Left colon (tissue), 2 donors: Measurements from ENCODE around the gene ZNF224. TPM values are rescaled to one million over a fixed set of nuclear protein-coding genes. Genes with fewer than 3 reads are reported as not detected.

Source experiments
- ATAC-seq: fragments of 200-7000 bp; cut with Tn5 transposase; one replicate; pipeline ENCODE4 v1.9.1; 2020; ENCODE audit warnings: mild to moderate bottlenecking, moderate library complexity
- DNase-seq, 2 donors: peaks; one replicate each; pipeline ENCODE4 v3.0.0-alpha.2; 2020
- intact Hi-C, 2 donors: fragments of 100-400 bp; cut with DNase I in 1 of 2; cut with micrococcal nuclease in 1 of 2; formaldehyde crosslinking; loops; one replicate each; pipeline versions ENCODE4 v1.11.2 to v1.14.0; 2022; cut with DNase I, micrococcal nuclease
- long read RNA-seq: library from polyadenylated mRNA; unstranded; transcript quantifications from one replicate; pipeline ENCODE4 v2.0.0, GENCODE V29; 2021
- total RNA-seq, 2 donors: library from RNA; stranded (reverse); fragmentation: NEBNext Ultra II Directional; extraction: Animal tissue kit (Norgen Biotek cat#: 25700); gene quantifications; one replicate each; pipeline ENCODE4 v1.2.1, GENCODE V29; 2021
- donor health status: DM: no; HTN: no; CAD: no.
- donor health status: DM: yes; HTN: yes; CAD: no.

Gene ZNF224
- 10 to 100 TPM; 22.3 to 25.8 TPM for total RNA-seq
- long read RNA-seq, transcript ZNF224-201 (6 exons, 3,980 nt): major isoform, 8 of 25 reads
- long read RNA-seq, partial matches to known transcripts: 2 of 25 reads
- long read RNA-seq, other reads (novel, unspliced or antisense): 13 of 25 reads

DNA sequence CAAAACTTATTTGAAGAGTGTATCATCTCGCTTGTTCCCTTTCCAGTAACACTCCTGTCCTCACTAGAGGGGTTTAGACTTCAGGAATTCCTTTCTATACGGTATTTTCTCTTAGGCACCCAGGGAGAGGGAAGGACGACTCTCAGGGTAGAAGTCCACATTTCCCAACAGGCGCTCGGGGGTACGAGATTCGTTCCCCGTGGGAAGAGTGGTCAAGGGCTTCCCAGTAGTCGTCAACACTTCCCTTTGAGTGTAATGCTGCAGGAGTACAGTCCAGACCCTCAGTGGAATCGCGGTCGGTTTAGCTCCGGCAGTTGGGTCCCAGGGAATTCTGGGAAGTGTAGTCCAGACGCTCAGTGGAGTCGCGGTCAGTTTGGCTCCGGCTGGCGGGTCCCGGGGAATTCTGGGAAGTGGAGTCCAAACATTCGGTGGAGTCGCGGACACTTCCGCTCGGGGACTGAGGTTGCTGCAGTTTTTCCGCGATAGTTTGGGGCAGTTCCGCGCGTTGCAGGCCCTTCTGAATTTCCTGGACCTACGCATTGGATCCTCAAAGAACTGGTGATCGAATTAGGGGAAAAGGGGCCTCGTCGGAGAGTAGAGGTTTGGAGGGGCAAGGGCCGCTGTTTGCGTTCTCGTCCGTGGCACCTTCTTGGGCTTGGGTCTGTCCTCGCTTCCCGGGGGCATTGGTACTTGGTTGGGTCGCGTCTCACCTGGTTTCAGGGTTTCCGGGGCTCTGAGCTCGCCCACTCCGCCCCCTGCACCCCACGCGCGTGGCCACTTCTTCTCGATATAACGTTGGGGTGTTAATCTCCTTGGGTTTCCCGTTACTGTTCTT is at the start of gene ZNF224:
Gene ZNF224 (plus strand): TSS at position 431 of the 835 bp plus-strand sequence. CDS start 3,513 bp downstream, outside the sequence.
- peak; percentile 90 to 91 for DNase-seq
- ATAC-seq: peak; percentile 99
- intact Hi-C loops: no loop called here

DNA sequence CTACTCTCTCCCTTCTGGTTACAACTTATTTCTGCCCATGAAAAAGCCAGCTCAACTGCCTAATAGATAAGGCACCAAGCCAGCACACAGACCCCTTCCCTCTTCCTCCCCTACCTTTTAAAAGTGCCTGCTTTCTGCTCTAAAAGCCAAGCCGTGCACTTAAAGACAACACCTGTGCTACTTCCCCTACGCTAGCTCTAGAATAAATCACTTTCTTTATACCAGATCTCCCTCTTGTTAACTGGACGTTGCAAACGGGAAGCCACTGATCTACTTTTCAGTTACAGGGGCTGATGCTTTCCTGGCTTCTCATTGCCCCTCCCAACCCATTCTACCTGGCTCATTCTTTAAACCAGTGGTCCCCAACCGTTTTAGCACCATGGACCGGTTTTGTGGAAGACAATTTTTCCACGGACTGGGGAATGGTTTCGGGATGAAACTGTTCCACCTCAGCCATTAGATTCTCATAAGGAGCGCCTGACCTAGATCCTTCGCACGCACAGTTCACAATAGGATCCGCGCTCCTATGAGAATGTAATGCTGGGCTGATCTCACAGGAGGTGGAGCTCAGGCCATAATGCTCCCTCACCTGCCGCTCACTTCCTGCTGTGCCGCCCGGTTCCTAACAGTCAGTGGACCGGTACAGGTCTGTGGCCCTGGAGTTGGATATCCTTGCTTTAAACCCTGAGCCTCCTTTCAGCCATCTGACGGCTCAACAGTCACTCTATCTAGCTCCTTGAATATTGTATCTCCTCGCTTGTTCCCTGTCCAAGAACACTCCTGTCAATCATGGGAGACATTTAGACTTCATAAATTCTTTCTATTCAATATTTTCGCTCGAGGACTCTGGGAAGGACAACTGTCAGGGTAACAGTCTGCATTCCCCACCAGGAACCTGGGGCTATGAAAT is 43.2 kb upstream of the ZNF224 start:
- ATAC-seq (peak; percentile 82), DNase-seq (peak; percentile 49 to 72)
- intact Hi-C loops: loop anchor here in 1 of 2 donors (2.0 kb wide), 1 partner anchor 66 kb away; the partner anchor contains the start of gene ZNF155

DNA sequence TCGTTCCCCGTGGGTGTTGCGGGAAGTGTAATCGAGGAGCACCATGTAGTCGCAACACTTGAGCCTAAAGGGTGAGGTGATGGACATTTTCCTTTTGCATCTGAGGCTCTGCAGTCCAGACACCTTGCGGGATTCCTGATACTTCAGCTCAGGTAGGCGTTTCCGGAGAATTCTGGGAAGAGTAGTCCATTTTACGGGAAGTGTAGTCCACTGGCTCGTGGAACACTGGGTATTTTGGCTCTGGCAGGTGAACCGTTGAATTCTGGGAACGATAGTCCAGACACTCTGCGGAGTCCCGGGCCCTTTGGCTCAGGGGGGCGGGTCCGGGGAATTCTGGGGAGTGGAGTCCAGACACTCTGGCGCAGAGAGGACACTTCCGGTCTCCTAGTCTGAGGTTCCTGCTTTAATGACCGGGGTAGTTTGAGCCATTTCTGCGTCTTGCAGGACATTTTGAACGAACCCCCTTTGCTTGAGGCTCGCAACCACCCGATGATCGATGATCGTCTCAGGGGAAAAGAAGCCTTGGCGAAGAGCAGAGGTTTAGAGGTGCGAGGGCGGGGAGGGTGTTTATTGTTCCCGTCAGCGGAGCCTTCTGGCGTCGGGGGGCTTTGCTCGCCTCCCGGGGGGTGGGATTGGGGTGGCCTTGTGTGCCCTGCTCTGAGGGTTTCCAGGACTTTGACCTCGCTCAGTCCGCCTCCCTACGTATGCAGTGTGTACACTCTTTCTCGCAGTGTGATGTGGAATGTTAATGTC is 42.3 kb upstream of the ZNF224 start, which contains the start of gene ZNF223:
Gene ZNF223 (plus strand): TSS at position 387 of the 753 bp plus-strand sequence. CDS start 3,141 bp downstream, outside the sequence.
- intact Hi-C loops: loop anchor here in 1 of 2 donors (2.0 kb wide), 1 partner anchor 67 kb away; the partner anchor contains the start of gene ZNF155
- DNase-seq: peak; percentile 93 to 97

DNA sequence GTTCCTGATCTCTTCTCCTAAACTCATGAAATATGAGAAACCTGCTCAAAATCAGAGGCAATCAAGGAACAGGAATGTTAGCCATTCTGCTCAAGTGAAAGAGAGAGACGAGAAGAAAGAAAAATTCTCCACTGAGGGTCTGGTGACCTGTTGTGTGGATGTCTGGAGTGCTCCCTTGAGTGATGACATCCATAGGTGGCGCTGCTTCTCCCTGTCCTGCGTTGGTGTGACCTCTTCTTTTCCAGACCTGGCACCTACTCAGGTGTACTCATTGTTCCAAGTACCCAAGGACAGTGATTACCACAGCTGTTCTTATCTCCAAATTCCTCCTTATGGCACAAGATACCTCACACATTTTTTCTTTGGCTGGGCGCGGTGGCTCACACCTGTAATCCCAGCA is 38.3 kb upstream of the ZNF224 start:
- ATAC-seq (no peak), DNase-seq (no peak)
- intact Hi-C loops: no loop called here

More for the DNA sequence above, 42.3 kb upstream of the ZNF224 start, which contains the start of gene ZNF223:
- ATAC-seq: peak; percentile 98

DNA sequence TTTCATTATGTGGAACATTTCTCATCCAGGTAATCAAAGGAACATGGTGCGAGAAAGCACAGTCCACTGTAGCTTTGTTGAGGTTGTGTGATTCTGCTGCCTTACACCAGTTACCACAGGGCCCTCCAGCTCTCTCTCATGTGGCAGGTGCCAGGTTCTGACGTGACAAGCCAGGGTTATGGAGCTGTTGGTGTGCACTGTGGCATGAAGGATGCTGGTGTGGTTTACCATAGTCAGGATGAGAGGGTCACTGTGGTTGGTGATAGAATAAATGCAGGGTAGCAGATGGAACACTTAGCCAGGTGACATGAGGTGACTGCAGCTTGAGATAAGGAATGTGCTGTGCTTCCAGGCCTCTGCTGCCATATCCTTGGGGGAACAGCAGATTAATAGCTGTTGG is 34.9 kb upstream of the ZNF224 start:
- ATAC-seq (no peak), DNase-seq (no peak)
- intact Hi-C loops: no loop called here

DNA sequence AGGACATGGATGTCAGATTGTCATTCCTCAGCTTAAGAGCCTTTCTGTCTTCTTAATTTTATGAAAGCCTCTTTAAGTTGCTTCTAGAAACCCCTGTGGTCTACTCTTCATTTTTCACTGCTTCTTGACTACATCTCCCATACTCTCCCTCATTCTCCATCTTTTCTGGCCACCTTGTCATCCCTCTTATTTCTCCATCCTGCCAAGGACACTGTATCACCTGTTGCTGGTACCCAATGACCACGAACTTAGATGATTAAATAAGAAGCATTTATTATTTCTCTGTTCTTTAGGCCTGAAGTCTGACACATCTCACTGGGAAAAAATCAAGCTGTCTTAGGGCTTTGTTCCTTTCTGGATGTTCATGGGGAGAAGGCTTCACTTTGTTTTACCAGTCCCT is 33.1 kb upstream of the ZNF224 start:
- ATAC-seq: no peak
- intact Hi-C loops: no loop called here
- no peak for DNase-seq

DNA sequence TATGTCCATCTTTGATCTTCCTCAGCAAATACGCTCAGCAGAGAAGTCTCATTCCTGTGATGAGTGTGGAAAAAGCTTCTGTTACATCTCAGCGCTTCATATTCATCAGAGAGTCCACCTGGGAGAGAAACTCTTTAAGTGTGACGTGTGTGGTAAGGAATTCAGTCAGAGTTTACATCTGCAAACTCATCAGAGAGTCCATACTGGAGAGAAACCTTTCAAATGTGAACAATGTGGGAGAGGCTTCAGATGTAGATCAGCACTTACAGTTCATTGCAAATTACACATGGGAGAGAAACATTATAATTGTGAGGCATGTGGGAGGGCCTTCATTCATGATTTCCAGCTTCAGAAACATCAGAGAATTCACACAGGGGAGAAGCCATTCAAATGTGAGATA is 27.9 kb upstream of the ZNF224 start:
- intact Hi-C loops: no loop called here
- DNase-seq: no peak
- no peak for ATAC-seq

DNA sequence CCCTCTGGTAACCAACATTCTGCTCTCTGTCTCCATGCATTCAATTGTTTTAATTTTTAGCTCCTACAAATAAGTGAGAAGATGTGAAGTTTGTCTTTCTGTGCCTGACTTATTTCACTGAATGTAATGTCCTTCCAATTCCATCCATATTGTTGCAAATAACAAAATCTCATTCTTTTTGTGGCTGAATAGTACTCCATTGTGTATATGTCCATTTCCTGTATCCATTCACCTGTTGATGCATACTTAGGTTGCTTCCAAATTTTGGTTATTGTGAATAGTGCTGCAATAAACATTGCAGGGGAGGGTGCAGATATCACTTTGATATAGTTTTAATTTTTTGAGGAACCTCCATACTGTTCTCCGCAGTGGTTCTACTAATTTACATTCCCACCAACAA is 24.7 kb upstream of the ZNF224 start:
- no peak for DNase-seq
- ATAC-seq: no peak
- intact Hi-C loops: no loop called here

DNA sequence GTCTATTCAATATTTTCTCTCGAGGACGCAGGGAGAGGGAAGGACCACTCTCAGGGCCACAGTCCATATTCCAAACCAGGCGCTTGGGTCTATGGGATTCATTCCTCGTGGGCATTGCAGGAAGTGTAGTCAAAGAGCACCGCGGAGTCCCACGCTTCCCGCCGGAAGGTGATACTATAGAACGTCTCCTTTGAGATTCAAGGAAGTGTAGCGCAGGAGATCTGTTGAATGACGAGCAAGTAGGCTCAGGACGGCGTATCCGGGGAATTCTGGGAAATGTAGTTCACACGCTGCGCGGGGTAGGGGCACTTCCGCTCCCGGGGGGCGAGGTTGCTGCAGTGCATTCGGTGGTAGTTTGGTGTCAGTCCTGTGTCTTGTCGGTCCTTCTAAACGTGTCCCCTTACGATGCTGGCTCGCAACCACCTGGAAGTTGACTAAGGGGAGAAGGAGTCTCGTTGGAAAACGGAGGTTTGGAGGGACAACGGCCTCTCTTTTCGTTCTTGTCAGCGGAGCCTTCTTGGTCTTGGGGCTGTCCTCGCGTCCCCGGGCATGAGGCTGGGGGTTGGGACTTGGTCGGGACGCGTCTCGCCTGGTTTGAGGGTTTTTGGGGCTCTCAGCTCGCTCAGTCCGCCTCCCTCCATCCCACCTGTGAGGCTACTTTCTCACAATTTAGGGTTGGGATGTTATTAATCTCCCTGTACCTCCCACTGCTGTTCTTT is 22.2 kb upstream of the ZNF224 start, which contains the start of gene ZNF284:
Gene ZNF284 (plus strand): TSS at position 336 of the 719 bp plus-strand sequence. CDS start 4,231 bp downstream, outside the sequence.
- intact Hi-C loops: no loop called here
- DNase-seq (peak; percentile 86 to 91), ATAC-seq (peak; percentile 100)

DNA sequence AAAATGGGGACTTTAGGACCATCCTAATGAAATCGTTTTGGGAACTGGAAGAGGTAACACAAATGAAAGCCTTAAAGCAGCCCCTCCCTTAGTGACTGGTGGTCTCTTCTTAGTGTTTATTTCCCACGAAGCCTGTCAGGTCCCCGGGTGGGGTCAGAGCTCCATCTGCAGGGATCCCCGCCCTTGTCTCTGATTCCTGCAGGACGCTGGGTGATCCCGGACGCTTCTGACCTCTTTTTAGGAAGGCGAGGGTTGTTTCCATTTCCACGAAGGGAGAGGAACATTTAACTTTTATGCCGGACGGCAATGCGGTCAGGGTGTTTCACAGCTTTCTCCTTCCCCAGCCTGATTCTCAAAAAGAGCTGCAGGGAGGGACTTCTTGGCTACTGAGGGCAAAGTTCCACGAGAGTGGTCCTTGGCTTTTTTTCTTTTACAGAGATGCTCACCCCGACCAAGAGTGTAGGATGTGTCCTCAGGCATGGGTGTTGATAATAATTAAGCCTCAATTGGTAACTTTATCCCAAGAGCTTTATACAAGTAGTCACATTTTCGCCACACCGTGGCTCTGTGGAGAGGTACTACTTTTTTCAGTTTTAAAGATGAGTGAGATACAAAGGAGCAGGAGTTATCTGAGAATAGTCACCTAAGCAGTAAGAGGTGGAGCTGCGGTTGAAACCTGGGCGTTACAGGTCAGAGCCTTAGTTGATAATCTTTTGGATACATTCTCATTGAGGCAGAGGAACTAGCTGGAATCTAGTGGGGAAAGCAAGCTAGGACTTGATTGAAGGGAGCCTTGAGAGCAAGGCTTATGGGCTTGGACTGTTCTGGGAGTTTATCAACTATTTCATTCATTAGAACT is 21.4 kb upstream of the ZNF224 start:
- DNase-seq (no peak), ATAC-seq (peak; percentile 19)
- intact Hi-C loops: no loop called here

DNA sequence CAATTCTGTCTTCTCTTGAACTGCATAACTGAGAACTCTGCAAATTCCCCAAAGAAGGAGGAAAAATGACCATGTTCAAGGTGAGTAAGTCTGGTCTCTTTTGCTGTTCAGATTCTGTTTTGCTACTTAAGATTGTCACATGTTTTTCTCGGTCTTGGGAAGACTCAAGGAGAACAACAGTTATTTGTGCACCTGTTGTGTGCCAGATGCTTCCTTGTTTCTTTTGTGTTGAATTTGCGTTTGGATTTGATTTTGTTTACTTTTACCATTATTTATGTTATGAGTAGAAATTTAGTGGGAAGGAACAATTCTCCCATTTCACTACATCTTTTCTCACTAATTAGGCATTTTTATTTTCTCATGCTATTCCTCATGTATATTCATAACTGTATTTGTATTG is 17.8 kb upstream of the ZNF224 start:
- DNase-seq (no peak), ATAC-seq (no peak)
- intact Hi-C loops: no loop called here

DNA sequence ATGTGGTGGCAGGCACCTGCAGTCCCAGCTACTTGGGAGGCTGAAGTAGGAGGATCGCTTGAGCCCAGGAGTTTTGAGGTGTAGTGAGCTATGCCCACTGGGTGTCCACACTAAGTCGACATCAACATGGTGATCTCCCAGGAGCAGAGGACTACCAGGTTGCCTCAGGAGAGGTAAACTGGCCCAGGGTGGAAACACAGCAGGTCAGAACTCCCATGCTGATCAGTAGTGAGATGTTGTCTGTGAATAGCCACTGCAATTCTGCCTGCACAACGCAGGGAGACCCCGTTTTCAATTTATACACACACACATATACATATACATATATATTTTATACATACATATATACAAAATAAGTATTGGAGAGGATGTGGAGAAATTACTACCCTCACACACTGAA is 2.1 kb upstream of the ZNF224 start:
- DNase-seq (no peak), ATAC-seq (no peak)
- intact Hi-C loops: no loop called here

DNA sequence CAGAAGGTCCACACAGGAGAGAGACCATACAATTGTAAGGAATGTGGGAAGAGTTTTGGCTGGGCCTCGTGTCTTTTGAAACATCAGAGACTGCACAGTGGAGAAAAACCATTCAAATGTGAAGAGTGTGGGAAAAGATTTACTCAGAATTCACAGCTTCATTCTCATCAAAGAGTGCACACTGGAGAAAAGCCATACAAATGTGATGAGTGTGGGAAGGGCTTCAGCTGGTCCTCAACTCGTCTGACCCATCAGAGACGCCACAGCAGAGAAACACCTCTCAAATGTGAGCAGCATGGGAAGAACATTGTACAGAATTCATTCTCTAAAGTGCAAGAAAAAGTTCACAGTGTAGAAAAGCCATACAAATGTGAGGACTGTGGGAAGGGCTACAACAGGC is 13.6 kb downstream of the ZNF224 start:
- no peak for ATAC-seq
- intact Hi-C loops: no loop called here
- no peak for DNase-seq

DNA sequence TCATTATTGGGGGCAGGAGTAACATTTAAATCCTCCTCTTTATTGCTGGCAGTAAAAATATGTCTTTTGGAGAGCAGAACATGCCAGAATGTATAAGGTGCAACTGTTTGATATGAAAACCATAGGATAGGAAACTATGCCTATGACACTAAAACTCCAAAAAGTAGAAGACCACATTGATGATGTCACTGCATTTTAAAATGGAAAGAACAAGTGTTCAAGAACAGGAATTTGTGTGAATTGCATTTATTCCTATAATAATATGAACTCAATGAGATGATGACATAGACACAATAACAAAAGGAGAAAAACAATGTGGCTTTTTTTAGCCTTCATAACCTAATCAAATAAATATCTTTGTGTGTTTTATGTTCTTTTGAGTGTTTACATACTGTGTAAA is 15.3 kb downstream of the ZNF224 start:
- intact Hi-C loops: no loop called here
- no peak for ATAC-seq

DNA sequence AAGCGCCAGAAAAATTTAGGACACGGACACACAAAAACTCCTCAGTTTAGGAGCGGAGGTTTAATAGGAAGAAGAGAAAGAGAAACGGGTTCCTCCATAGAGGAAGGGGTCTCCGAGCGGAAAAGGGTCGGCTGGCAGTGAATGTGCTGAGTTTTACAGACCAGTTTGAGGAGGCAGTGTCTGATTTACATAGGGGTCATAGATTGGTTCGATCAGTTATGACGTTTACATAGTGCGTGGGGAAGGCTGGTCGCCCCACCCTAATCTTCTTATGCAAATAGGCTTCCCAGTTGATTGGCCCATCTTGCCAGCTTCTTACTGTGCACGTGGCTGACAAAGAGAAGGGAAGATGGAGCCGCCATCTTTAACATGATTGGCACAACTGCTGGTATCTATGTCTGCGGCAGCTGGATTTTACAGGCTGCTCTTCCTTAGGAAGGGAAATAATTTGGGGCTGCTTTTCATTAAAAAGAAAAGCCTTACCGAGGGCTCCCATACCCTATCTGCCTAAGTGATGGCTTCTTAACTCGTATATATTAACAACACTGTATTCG is 17.8 kb downstream of the ZNF224 start:
- DNase-seq: no peak
- no peak for ATAC-seq
- intact Hi-C loops: no loop called here

More for the DNA sequence above, 15.3 kb downstream of the ZNF224 start:
- no peak for DNase-seq

DNA sequence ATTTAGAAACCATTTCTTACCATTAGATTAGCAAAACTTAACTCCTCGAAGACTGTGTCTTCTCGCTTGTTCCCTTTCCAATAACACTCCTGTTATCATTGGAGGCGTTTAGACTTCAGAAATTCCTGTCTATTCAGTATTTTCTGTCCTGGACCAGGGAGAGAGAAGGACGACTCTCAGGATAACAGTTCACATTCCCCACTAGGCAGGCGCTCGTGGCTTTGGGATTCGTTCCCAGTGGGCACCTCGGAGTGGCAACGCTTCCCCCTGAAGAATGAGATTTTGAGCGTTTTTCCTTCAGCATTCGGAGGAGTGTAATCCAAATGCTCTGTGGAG is 18.6 kb downstream of the ZNF224 start:
- intact Hi-C loops: no loop called here
- ATAC-seq: peak; percentile 14
- DNase-seq: no peak
